SK-N-SH (cell line): ENCODE measurements around the gene OR5AL1.

Experiments
- EZH2phosphoT487 ChIP-seq: fragments of 200-600 bp; sonication (generic); IDR thresholded peaks from 2 replicates; pipeline ENCODE4 v1.6.1; 2017; ENCODE audit warnings: low read depth, mixed run types, mild to moderate bottlenecking, antibody characterized with exemption, moderate library complexity, borderline replicate concordance
- FOSL2 ChIP-seq: IDR thresholded peaks from 2 replicates; pipeline ENCODE4 v1.4.0; 2012; ENCODE audit warnings: low read depth, mild to moderate bottlenecking, moderate library complexity, borderline replicate concordance
- GABPA ChIP-seq: IDR thresholded peaks from 2 replicates; pipeline ENCODE4 v1.4.0; 2012; ENCODE audit warnings: low read depth, mild to moderate bottlenecking
- POLR2AphosphoS5 ChIP-seq: IDR thresholded peaks from 2 replicates; pipeline ENCODE4 v1.6.1; 2012; ENCODE audit warnings: low read depth, low read length
- RAD21 ChIP-seq: IDR thresholded peaks from 2 replicates; pipeline ENCODE4 v1.6.1; 2012; ENCODE audit warnings: mild to moderate bottlenecking, low read length
- SIN3A ChIP-seq: IDR thresholded peaks from 2 replicates; pipeline ENCODE4 v1.6.1; 2012; ENCODE audit warnings: low read depth, mild to moderate bottlenecking, low read length, moderate library complexity, borderline replicate concordance
- TAF1 ChIP-seq: IDR thresholded peaks from 2 replicates; pipeline ENCODE4 v1.6.1; 2012; ENCODE audit warnings: low read depth, mild to moderate bottlenecking, low read length, moderate library complexity, borderline replicate concordance
- TF ChIP-seq, protein P1 (sequence below): fragments of 200-600 bp; sonication (generic); IDR thresholded peaks from 2 replicates; pipeline ENCODE4 v1.6.1; 2017; ENCODE audit warnings: antibody characterized with exemption, mild to moderate bottlenecking, moderate library complexity
- TF ChIP-seq, protein P2 (sequence below): IDR thresholded peaks from 2 replicates; pipeline ENCODE4 v1.6.1; 2012; ENCODE audit warnings: mild to moderate bottlenecking, low read depth, low read length, moderate library complexity

DNA sequence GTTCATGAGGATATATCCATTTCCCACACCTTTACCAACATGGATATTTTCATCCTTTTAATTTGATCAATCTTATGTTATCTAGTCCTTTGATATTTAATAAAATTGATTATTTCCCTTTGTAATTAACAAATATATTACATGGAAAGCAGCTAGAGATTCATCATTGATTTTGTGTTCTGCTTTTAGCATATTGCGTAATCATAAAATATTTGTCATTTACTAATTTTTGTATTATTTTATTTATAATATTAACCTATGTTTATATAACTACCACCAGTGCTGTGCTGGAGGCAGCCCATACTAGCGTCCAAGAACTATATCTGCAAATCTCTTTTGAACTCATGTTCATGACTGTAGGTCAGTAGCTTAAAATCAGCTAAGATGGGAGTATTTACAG lies 32.4 kb upstream of the OR5AL1 start:
- TF ChIP-seq, protein P1, sequence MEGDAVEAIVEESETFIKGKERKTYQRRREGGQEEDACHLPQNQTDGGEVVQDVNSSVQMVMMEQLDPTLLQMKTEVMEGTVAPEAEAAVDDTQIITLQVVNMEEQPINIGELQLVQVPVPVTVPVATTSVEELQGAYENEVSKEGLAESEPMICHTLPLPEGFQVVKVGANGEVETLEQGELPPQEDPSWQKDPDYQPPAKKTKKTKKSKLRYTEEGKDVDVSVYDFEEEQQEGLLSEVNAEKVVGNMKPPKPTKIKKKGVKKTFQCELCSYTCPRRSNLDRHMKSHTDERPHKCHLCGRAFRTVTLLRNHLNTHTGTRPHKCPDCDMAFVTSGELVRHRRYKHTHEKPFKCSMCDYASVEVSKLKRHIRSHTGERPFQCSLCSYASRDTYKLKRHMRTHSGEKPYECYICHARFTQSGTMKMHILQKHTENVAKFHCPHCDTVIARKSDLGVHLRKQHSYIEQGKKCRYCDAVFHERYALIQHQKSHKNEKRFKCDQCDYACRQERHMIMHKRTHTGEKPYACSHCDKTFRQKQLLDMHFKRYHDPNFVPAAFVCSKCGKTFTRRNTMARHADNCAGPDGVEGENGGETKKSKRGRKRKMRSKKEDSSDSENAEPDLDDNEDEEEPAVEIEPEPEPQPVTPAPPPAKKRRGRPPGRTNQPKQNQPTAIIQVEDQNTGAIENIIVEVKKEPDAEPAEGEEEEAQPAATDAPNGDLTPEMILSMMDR, result no peak
- TF ChIP-seq RAD21 (no peak), EZH2phosphoT487 (no peak), GABPA (no peak), SIN3A (no peak), TAF1 (no peak), FOSL2 (no peak), POLR2AphosphoS5 (no peak)
- TF ChIP-seq, protein P2, sequence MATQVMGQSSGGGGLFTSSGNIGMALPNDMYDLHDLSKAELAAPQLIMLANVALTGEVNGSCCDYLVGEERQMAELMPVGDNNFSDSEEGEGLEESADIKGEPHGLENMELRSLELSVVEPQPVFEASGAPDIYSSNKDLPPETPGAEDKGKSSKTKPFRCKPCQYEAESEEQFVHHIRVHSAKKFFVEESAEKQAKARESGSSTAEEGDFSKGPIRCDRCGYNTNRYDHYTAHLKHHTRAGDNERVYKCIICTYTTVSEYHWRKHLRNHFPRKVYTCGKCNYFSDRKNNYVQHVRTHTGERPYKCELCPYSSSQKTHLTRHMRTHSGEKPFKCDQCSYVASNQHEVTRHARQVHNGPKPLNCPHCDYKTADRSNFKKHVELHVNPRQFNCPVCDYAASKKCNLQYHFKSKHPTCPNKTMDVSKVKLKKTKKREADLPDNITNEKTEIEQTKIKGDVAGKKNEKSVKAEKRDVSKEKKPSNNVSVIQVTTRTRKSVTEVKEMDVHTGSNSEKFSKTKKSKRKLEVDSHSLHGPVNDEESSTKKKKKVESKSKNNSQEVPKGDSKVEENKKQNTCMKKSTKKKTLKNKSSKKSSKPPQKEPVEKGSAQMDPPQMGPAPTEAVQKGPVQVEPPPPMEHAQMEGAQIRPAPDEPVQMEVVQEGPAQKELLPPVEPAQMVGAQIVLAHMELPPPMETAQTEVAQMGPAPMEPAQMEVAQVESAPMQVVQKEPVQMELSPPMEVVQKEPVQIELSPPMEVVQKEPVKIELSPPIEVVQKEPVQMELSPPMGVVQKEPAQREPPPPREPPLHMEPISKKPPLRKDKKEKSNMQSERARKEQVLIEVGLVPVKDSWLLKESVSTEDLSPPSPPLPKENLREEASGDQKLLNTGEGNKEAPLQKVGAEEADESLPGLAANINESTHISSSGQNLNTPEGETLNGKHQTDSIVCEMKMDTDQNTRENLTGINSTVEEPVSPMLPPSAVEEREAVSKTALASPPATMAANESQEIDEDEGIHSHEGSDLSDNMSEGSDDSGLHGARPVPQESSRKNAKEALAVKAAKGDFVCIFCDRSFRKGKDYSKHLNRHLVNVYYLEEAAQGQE, result no peak
